NCI-H1694 (cell line): ENCODE results near the gene MXD1.

Experiments used
- DNase-seq: peaks from one replicate; lab custom pipeline; 2025; lab: John Stamatoyannopoulos, UW

Gene MXD1

DNA sequence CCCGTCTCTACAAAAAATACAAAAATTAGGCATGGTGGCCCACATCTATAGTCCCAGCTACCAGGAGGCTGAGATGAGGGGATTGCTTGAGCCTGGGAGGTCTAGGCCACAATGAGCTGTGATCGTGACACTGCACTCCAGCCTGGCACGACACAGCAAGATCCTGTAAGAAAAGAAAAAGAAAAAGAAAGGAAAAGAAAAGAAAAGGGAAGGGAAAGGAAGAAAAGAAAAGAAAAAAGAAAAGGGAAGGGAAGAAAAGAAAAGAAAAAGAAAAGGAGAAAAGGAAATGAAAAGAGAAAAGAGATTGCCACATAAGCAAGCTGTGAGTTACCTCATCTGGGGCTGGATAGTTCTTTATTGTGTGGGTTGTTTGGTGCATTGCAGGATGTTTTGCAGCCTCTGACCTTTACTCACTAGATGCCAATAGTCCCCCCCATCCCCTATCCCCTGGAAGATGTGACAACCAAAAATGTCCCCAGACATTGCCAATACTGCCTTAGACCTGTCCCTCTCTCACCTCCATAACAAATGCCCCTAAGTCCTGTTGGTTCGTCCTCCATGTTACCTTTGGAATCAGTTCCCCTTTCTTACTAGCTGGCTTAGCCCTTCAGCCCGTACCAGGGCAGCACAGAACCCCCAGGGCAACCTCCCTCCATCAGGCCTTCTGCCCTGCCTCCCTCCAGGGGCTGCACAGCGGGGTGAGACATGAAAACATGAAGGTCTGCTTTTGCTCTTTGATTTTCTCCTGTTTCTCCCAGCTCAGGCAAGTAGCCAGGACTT is 37.6 kb downstream of the MXD1 start:
- no peak for DNase-seq

DNA sequence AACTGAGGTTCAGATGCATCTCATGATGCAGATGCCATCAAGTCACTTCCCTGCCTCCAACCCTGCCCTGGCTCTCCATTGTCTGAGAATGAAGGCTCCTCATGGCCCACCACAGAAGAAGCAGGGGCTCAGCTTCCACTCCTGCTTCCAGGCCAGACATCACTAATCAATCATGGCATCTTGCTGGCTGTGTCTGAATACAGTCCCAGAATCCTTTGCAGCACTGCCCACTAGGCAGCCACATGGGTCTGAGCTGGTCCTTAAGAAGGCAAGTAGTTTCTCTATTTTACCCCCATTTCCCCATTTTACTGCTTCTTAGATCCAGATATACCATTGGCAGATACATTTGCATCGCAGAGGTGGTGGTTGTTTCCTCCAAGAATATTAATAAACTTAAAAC is 39.2 kb downstream of the MXD1 start:
- no peak for DNase-seq

GRCh38 chr2:69955029-69955428 is 40.1 kb downstream of the MXD1 start:
- no peak for DNase-seq

GRCh38 chr2:69956475-69956979 is 41.6 kb downstream of the MXD1 start:
- no peak for DNase-seq

GRCh38 chr2:69957965-69958364 is 43.1 kb downstream of the MXD1 start:
- no peak for DNase-seq

DNA sequence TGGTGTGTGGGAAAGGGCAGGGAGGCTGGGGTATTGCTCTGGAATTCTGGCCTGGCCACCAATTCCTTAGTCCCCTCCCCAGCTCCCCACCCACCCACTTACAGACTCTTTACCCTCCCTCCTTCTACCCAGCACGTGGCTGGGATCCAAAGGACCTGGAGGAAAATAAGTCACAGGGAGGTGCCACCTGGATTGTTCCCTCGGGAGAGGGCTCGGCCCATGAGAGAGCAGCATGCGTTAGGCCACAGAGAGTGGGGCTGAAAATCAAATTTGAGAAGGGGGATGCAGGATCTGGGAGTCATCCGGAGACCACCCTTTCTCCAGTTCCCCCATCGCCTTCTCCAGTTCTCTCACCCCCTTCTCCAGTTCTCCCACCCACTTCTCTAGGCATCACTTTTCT is 43.6 kb downstream of the MXD1 start:
- no peak for DNase-seq

DNA sequence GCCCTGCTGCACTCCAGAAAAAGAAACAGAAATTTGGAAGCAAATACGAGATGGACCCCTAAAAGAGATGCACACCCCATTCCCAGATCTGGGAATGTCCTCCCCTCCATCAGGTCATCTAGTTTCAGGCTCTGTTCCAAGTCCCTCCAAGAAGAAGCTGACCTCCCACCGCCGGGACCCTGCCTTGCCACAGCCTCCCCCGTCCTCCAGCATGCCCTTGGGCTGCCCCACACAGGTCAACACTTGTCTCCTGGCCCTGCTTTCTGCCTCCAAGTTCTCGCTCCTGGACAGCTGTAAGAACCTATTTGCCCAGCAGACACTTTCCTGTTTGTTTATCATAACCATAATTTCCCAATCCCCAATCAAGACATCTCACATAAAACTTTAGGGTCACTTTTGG is 44.5 kb downstream of the MXD1 start:
- DNase-seq, result no peak

DNA sequence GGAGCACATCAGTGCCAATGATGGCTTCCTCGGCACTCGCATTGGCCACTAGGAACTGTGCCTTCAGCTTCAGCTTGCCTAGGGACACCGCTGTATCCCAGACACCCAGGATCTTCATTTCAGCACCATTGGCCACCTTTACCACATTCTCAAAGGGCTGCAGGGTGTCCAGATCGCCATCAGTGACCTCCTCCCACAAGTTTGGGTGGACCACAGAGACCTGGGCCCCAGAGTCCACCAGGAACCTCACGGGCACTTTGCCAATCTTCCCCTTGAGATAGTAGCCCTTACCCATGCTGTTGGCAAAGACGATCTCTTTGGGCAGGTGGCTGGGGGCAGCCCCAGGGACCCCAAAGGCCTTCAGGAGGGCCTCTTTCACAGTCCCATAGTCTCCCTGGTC is 45.9 kb downstream of the MXD1 start:
- DNase-seq, result no peak

GRCh38 chr2:69961496-69961895 is 46.6 kb downstream of the MXD1 start, which contains the start of gene ASPRV1:
ASPRV1 (minus strand) TSS chr2:69961631; CDS start chr2:69961436, 195 bp downstream.
- DNase-seq, result no peak

DNA sequence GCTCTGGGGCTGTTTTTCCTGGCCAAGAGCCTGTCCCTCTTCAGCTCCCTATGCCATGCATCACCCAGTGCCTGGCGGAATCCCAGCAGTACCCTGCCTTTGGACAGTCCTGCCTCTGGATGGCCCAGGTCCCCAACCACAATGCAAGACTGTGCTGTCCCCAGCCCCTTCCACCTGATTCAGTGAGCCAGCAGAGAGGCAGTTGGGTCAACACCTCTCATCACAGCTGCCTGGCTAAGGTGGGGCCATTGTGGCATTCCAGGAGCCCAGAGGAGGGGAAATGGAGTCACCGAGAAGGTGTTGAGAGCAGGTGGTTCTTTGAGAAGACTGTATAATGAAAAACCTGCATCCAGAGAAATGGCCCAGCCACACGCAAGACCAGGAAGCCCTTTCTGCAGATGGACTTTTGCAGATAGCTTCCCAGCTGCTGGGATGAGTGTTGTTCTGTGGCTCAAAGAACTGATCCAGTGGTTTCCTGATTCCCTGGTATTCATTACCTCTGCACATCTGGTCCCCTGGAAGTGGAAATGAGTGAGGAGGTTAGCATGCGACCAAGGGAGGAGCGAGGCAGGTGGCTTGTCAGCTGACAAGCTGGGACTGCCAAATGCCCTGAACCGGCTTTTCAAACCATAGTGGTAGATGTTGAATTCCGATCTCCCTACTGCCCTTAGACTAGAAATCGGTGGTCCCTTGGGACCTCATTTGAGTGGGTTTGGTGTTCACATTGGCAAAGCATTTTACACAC is 48.2 kb downstream of the MXD1 start:
- DNase-seq, result no peak

DNA sequence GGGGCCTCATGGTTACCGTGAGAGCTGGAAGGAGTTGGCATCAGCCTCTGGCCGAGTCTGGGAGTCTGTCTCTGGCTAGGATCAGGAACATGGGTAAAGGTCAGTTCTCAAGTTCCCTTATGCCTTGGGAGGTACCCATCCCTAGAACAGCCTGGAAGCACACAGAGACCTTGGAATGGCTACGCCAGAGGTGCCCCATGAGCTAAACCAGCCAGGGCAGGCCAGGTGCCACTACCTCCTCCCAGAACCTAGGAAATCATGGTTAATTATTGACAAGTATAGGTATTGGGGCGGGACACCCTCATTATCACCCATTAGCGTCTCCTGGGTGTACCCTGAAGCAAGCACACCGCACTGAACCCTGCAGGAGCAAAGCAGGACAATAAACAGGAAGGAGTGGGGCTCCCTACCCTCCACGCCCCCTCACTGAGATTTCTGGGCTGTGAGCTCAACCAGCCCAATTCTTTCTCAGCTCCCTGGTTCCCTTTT is 49.5 kb downstream of the MXD1 start:
- DNase-seq, result no peak

- no peak for DNase-seq
Measured at GRCh38 chr2:69965756-69966445, 51.0 kb downstream of the MXD1 start.

GRCh38 chr2:69966496-69966895 is 51.6 kb downstream of the MXD1 start:
- no peak for DNase-seq

GRCh38 chr2:69968609-69969008 is 53.7 kb downstream of the MXD1 start:
- DNase-seq, result no peak

DNA sequence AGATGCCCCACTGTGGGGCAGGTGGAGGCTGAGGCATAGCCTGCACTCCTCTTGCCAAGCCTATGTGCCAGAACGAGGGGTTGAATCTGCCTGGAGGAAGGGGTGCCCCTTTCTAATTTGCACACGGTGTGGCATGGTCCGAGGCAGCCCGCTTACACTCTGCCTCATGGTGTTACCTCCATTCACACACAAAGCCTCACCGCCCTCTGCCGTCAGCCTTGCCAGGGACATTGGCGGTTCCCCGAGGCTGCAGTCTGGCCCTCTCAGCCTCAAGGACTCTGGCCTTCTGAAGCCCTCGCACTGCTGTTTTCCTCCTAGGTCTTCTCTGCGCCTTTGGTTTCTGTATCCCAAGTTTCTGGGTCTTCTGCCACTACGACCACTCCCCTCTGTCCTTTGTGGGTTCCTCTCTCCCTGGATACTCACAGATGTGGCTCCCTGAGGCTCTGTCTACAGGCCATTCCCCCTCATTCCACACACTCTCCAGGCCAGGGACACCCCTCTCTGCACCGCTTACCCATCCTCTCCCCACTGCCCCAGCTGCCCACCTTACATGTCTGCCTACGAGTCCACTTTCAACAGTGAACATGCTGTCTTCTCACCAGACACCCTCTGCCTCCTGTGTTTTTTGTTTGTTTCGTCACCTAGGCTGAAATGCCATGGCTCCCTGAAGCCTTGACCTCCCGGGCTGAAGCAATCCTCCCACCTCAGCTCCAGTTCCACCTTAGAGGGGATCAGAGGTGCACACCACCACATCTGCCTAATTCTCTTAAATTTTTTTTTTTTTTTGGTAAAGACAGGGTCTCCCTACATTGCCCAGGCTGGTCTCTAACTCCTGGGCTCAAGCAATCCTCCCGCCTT is 54.4 kb downstream of the MXD1 start:
- no peak for DNase-seq

DNA sequence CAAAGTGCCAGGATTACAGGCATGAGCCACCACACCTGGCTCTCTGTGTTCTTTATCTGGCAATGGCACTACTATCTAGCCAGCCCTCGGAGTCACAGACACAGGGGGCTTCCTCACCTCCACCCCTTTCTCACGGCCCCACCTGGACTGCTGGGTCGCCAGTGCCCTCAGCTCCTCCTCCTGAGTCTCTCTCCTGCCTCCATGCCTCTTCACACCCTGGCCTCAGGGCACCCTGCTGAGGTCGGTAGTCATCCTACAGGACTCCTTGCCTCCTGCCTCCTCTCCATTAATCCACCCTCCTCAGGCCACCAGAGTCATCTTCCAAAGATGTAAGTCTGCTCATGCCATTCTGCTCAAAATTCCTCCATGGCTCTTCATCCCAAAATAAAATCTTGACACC is 55.1 kb downstream of the MXD1 start:
- DNase-seq, result no peak

DNA sequence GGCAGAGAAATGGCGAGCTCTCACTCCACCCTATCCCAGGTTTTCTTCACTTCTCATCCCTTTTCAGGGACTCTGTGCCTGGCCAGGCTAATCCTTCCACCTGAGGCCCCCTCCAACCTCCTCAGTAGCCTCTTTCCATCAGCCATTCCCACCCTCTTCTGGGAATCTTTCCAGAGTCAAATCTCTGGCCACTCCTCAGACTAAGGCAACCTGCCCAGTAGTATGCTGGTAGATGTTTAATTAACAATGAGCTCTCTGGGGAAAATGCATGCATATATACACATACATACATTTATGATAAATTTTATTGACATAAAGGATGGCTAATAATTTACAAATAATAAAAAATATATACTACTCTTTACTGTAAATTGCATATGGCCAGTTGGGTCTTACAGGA is 57.9 kb downstream of the MXD1 start:
- DNase-seq, result no peak

GRCh38 chr2:69973335-69973735 is 58.4 kb downstream of the MXD1 start:
- no peak for DNase-seq

- DNase-seq, result no peak
Measured at GRCh38 chr2:69975136-69975852, 60.4 kb downstream of the MXD1 start.

DNA sequence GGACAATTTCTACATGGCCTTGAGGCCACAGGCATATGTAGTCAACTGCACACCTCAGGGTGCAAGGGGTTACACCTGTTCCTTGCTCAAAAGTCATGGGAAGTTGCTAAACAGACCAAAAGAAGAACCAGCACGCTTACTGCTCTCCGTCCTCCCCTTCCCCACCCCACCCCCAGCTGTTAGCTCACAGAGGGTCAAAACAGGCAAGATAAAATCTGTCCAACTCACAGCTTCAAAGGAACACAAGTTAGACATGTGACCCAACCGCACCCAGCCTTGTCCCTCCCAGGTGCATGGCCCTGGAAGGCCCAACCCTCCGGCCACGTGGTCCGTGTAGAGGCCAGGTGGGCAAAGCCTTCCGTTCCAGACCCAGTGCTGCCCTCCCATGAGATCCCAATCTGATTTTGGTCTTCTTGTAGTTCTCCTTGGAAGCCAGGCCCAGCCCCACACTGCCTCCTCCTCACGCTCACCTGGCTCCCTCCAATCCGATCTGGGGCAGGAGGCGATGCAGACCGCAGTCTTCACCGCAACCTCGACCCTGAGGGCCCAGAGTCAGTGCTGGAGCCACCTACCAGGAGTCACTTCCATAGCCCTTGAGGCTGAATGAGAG is 61.0 kb downstream of the MXD1 start:
- no peak for DNase-seq
